Liver (tissue), 9 donors: ENCODE results near the gene NFKB1. TPM values are rescaled to one million over a fixed set of nuclear protein-coding genes. Genes with fewer than 3 reads are reported as not detected.

Experiments
- DNase-seq: peaks from one replicate; pipeline ENCODE4 v3.0.0-alpha.2; 2017; ENCODE audit warnings: low spot score
- H3K27ac ChIP-seq, 2 donors: one replicate each; pipeline ENCODE4 v1.7.0; 2013; ENCODE audit warnings: inconsistent platforms in 2 of 2, low read length in 2 of 2, control low read depth in 1 of 2, low read depth in 1 of 2, mild to moderate bottlenecking in 1 of 2
- H3K27me3 ChIP-seq, 4 donors: one replicate each; pipeline versions ENCODE4 v1.6.1 to v1.7.0; 2013; ENCODE audit warnings: low read length in 3 of 4, inconsistent platforms in 1 of 4, mild to moderate bottlenecking in 1 of 4, moderate library complexity in 1 of 4; ENCODE audit not compliant: control insufficient read depth in 4 of 4, insufficient read depth in 4 of 4
- H3K36me3 ChIP-seq, 4 donors: one replicate each; pipeline versions ENCODE4 v1.6.1 to v1.7.0; 2013; ENCODE audit warnings: low read length in 3 of 4, mild to moderate bottlenecking in 3 of 4, low read depth in 1 of 4, moderate library complexity in 1 of 4; ENCODE audit not compliant: control insufficient read depth in 4 of 4, insufficient read depth in 3 of 4
- H3K4me1 ChIP-seq, 4 donors: one replicate each; pipeline versions ENCODE4 v1.6.1 to v1.7.0; 2013; ENCODE audit warnings: low read length in 3 of 4, mild to moderate bottlenecking in 3 of 4, moderate library complexity in 1 of 4; ENCODE audit not compliant: control insufficient read depth in 4 of 4, insufficient read depth in 4 of 4
- H3K4me3 ChIP-seq, 3 donors: one replicate each; pipeline versions ENCODE4 v1.6.1 to v1.7.0; 2013; ENCODE audit warnings: low read length in 3 of 3, control low read depth in 1 of 3, low read depth in 1 of 3, mild to moderate bottlenecking in 1 of 3
- H3K9ac ChIP-seq, 2 donors: one replicate each; pipeline ENCODE4 v1.7.0; 2013; ENCODE audit warnings: low read length in 2 of 2, mild to moderate bottlenecking in 2 of 2, moderate library complexity in 2 of 2, control low read depth in 1 of 2, low read depth in 1 of 2
- H3K9me3 ChIP-seq, 4 donors: one replicate each; pipeline versions ENCODE4 v1.6.1 to v1.7.0; 2013; ENCODE audit warnings: low read length in 3 of 4; ENCODE audit not compliant: control insufficient read depth in 4 of 4
- EGR1 ChIP-seq, 2 donors: IDR thresholded peaks; 2 replicates each; pipeline ENCODE4 v1.6.1; 2016 to 2018; ENCODE audit warnings: antibody characterized with exemption in 2 of 2, low read depth in 2 of 2
- FOXA1 ChIP-seq: IDR thresholded peaks from 2 replicates; pipeline ENCODE4 v1.6.1; 2016; ENCODE audit warnings: antibody characterized with exemption
- GABPA ChIP-seq, 2 donors: IDR thresholded peaks in 1 of 2; conservative IDR thresholded peaks in 1 of 2; 2 replicates each; pipeline ENCODE4 v1.6.1; 2016; ENCODE audit warnings: antibody characterized with exemption in 2 of 2, mild to moderate bottlenecking in 1 of 2, moderate library complexity in 1 of 2
- HNF4A ChIP-seq, 2 donors: conservative IDR thresholded peaks; 2 replicates each; pipeline ENCODE4 v1.6.1; 2016; ENCODE audit warnings: antibody characterized with exemption in 2 of 2, mild to moderate bottlenecking in 2 of 2
- HNF4G ChIP-seq: IDR thresholded peaks from 2 replicates; pipeline ENCODE4 v1.6.1; 2016; ENCODE audit warnings: antibody characterized with exemption
- NR2F2 ChIP-seq: IDR thresholded peaks from 2 replicates; pipeline ENCODE4 v1.6.1; 2016; ENCODE audit warnings: antibody characterized with exemption
- RAD21 ChIP-seq, 2 donors: IDR thresholded peaks; 2 replicates each; pipeline ENCODE4 v1.6.1; 2016; ENCODE audit warnings: antibody characterized with exemption in 2 of 2, mild to moderate bottlenecking in 2 of 2
- SP1 ChIP-seq: IDR thresholded peaks from 2 replicates; pipeline ENCODE4 v1.6.1; 2018; ENCODE audit warnings: antibody characterized with exemption, mild to moderate bottlenecking
- TAF1 ChIP-seq: conservative IDR thresholded peaks from 2 replicates; pipeline ENCODE4 v1.6.1; 2016; ENCODE audit warnings: antibody characterized with exemption, mild to moderate bottlenecking
- YY1 ChIP-seq: IDR thresholded peaks from 2 replicates; pipeline ENCODE4 v1.6.1; 2016; ENCODE audit warnings: antibody characterized with exemption, mild to moderate bottlenecking
- WGBS: extraction: QIAGEN DNeasy Blood & Tissue Kit; methylation state at CpG from one replicate; pipeline ENCODE4 v1.1.7; 2013; 5-methylcytosine and 5-hydroxymethylcytosine counted together
- polyA plus RNA-seq, 2 donors: library from polyadenylated mRNA; stranded (reverse) in 1 of 2; unstranded in 1 of 2; fragments of 200-250 nt in 1 of 2; fragments of >200 nt in 1 of 2; fragmentation: Nextera tagmentation in 1 of 2; extraction: Ambion mirVana in 1 of 2; gene quantifications; one replicate each; pipeline versions ENCODE4 v1.2.1 to v1.2.3, GENCODE V29; 2013 to 2015
- total RNA-seq, 2 donors: library from RNA; depleted of rRNA; stranded (reverse); fragments of >200 nt; gene quantifications; one replicate each; pipeline ENCODE4 v1.2.3, GENCODE V29; 2014
- TF ChIP-seq, protein P1 (sequence below): IDR thresholded peaks from 2 replicates; pipeline ENCODE4 v1.6.1; 2016; ENCODE audit warnings: antibody characterized with exemption
- TF ChIP-seq, protein P2 (sequence below): fragments of 150-350 bp; IDR thresholded peaks from 2 replicates; pipeline ENCODE4 v1.5.1; 2017; ENCODE audit warnings: improper control_type of control experiment, low read depth, low read length; ENCODE audit not compliant: missing input control
- TF ChIP-seq, protein P3 (sequence below): IDR thresholded peaks from 2 replicates; pipeline ENCODE4 v1.6.1; 2016; ENCODE audit warnings: antibody characterized with exemption
- donor health status: healthy.
- donor health status: healthy.
- donor health status: healthy.
- donor health status: healthy.
- donor health status: healthy.

The NFKB1 gene
- total and polyA plus RNA-seq, 4 donors: 5.1 to 23.0 (median 13.4) TPM

DNA sequence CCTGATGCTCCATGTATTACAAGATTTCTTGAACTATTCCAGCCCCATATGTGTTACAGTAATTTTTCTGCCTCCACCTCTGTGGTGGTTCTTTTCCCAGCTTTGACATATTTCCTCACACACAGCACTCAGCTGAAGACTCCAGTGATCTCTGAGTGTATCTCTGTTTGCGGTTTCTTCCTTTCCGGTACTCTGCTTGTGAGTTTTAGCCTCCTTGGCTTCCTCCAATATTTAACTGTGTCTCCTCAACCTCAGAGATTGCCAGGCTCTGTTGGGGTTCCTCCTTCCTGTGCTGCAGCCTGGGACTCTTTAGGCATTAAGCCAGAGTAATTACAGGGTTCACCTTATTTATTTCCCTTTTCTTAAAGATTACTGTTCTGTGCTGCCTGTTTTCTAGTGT, 73.2 kb downstream of the NFKB1 start:
- 72% methylated on average over 2 of the region's 2 CpGs for WGBS
- TF ChIP-seq TAF1 (no peak), SP1 (no peak), RAD21 (IDR thresholded peaks at IDR 0.05) (peak in 1 of 2 donors; percentile 9), NR2F2 (no peak)
- TF ChIP-seq, protein P1, sequence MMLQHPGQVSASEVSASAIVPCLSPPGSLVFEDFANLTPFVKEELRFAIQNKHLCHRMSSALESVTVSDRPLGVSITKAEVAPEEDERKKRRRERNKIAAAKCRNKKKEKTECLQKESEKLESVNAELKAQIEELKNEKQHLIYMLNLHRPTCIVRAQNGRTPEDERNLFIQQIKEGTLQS: no peak
- peaks cover 0 to 1% (median 0%) of the 10 kb centered on the region in 4 donors for H3K9me3 ChIP-seq
- no peak for DNase-seq
- no peak overlapping the region for H3K27ac ChIP-seq
- H3K4me1 ChIP-seq: no peaks in the 10 kb centered on the region
- peaks cover 6 to 22% (median 16%) of the 10 kb centered on the region in 4 donors for H3K36me3 ChIP-seq
- H3K9ac ChIP-seq: no peak overlapping the region
- H3K4me3 ChIP-seq: no peak overlapping the region
- H3K27me3 ChIP-seq: no peaks in the 10 kb centered on the region

DNA sequence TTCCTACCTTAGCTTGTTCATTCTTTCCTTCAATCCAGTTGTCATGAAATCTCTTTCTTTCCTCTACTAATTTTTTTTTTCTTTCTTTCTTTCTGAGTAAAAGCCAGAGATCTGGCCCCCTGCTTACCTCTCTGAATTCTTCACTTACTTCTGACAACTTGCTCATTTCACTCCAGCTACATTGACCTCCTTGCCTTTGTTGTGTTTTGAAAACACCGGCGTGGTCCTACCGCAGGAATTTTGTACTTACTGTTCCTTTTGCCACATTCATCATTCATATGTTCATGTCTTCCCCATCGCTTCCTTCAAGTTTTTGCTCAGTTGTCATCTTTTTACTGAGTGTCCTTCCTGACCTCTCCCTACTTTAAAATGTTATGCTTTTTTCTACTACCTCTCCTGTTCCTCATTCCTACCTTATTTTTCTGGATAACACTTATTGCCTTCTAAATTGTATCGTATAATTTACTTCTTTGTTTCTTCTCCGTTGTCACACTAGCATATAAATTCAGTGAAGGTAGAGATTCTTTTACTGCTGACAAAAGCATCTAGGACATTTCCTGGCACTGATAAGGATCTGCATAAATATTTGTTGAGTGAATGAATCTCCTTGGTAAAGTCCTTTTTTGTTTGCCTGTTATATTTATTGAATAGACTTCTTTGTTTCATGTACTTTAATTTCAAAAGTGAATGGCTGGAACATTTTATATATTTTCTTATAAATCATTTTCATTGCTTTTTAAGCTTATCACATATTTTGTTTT, 74.4 kb downstream of the NFKB1 start:
- H3K4me1 ChIP-seq: peaks cover 0 to 5% (median 0%) of the 10 kb centered on the region in 4 donors
- H3K27me3 ChIP-seq: no peaks in the 10 kb centered on the region
- TF ChIP-seq, protein P2, sequence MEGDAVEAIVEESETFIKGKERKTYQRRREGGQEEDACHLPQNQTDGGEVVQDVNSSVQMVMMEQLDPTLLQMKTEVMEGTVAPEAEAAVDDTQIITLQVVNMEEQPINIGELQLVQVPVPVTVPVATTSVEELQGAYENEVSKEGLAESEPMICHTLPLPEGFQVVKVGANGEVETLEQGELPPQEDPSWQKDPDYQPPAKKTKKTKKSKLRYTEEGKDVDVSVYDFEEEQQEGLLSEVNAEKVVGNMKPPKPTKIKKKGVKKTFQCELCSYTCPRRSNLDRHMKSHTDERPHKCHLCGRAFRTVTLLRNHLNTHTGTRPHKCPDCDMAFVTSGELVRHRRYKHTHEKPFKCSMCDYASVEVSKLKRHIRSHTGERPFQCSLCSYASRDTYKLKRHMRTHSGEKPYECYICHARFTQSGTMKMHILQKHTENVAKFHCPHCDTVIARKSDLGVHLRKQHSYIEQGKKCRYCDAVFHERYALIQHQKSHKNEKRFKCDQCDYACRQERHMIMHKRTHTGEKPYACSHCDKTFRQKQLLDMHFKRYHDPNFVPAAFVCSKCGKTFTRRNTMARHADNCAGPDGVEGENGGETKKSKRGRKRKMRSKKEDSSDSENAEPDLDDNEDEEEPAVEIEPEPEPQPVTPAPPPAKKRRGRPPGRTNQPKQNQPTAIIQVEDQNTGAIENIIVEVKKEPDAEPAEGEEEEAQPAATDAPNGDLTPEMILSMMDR: no peak
- TF ChIP-seq RAD21 (IDR thresholded peaks at IDR 0.05): no peak
- no peak for TF ChIP-seq EGR1 (IDR thresholded peaks at IDR 0.05; ENCODE audit: low read depth in 2 of 2)
- no peak for TF ChIP-seq YY1
- TF ChIP-seq HNF4A (conservative IDR thresholded peaks at IDR 0.05): no peak
- TF ChIP-seq, protein P3, sequence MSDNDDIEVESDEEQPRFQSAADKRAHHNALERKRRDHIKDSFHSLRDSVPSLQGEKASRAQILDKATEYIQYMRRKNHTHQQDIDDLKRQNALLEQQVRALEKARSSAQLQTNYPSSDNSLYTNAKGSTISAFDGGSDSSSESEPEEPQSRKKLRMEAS: no peak
- H3K4me3 ChIP-seq: no peak overlapping the region
- 83% methylated on average over 6 of the region's 6 CpGs for WGBS
- H3K36me3 ChIP-seq: peaks cover 6 to 25% (median 17%) of the 10 kb centered on the region in 4 donors
- H3K9me3 ChIP-seq: no peaks in the 10 kb centered on the region
- no peak overlapping the region for H3K27ac ChIP-seq
- no peak overlapping the region for H3K9ac ChIP-seq
- DNase-seq: no peak

DNA sequence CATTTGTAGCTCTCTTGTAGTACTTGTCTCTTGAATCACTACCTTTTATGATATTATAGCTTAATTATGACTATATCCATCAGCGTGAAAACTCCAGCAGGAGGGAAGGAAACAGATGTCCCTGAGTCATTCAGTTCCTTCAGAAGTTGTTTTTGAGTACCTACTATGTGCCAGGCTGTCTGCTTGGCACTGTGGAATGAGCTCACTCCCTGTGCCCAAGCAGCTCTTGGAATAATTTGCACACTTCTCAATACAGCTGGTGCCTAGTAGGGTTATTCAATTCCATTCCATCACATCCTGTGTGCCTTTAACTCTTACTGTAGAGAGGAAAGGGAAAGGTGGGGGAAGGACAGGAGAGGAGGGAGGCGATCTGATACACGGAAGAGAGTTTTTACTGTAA, 77.1 kb downstream of the NFKB1 start:
- TF ChIP-seq TAF1: no peak
- no peak for TF ChIP-seq RAD21 (IDR thresholded peaks at IDR 0.05)
- TF ChIP-seq HNF4G: no peak
- no peak for TF ChIP-seq FOXA1
- TF ChIP-seq EGR1 (IDR thresholded peaks at IDR 0.05; ENCODE audit: low read depth in 2 of 2): no peak
- TF ChIP-seq GABPA (IDR thresholded peaks at IDR 0.05 in 1 of 2, conservative IDR thresholded peaks at IDR 0.05 in 1 of 2): no peak
- DNase-seq: no peak
- Histone ChIP-seq H3K9ac (no peak overlapping the region), H3K9me3 (no peaks in the 10 kb centered on the region), H3K36me3 (peaks cover 6 to 45% (median 28%) of the 10 kb centered on the region in 4 donors), H3K4me1 (peaks cover 0 to 5% (median 0%) of the 10 kb centered on the region in 4 donors), H3K27ac (no peak overlapping the region), H3K4me3 (no peak overlapping the region), H3K27me3 (no peaks in the 10 kb centered on the region)
- WGBS: 83% methylated on average over 3 of the region's 3 CpGs
